Lower lobe of right lung (tissue), 2 donors: ENCODE results near the gene VWC2L. TPM values are rescaled to one million over a fixed set of nuclear protein-coding genes. Genes with fewer than 3 reads are reported as not detected.

Experiments
- ATAC-seq, 2 donors: fragments of 200-7000 bp; cut with Tn5 transposase; one replicate each; pipeline ENCODE4 v1.9.1; 2020 to 2022; ENCODE audit warnings: mild to moderate bottlenecking in 2 of 2, moderate library complexity in 2 of 2
- DNase-seq: peaks from one replicate; pipeline ENCODE4 v3.0.0-alpha.2; 2020
- H3K27ac ChIP-seq: fragments of 200-600 bp; one replicate; pipeline ENCODE4 v1.8.0; 2022
- H3K27me3 ChIP-seq: fragments of 200-600 bp; one replicate; pipeline ENCODE4 v1.8.0; 2022; ENCODE audit warnings: low read depth
- H3K36me3 ChIP-seq: fragments of 200-600 bp; one replicate; pipeline ENCODE4 v1.8.0; 2022; ENCODE audit warnings: mild to moderate bottlenecking
- H3K4me1 ChIP-seq: fragments of 200-600 bp; one replicate; pipeline ENCODE4 v1.8.0; 2022
- H3K4me3 ChIP-seq: fragments of 200-600 bp; one replicate; pipeline ENCODE4 v1.8.0; 2022; ENCODE audit warnings: mild to moderate bottlenecking
- H3K9me3 ChIP-seq: fragments of 200-600 bp; one replicate; pipeline ENCODE4 v1.8.0; 2022
- CTCF ChIP-seq: fragments of 200-600 bp; IDR thresholded peaks from one replicate; pipeline ENCODE4 v1.8.0; 2022; ENCODE audit warnings: antibody characterized with exemption, mild to moderate bottlenecking
- intact Hi-C: fragments of 100-400 bp; cut with DNase I; formaldehyde crosslinking; loops from one replicate; pipeline ENCODE4 v1.11.0; 2022
- total RNA-seq: library from RNA; stranded (reverse); fragmentation: NEBNext Ultra II Directional; extraction: Animal tissue kit (Norgen Biotek cat#: 25700); gene quantifications from one replicate; pipeline ENCODE4 v1.2.1, GENCODE V29; 2021
- donor health status: DM: no; HTN: yes; CAD: no; lungs with severe emphysema.

VWC2L gene
- total RNA-seq, 1 donor from 2014 or later: not detected

DNA sequence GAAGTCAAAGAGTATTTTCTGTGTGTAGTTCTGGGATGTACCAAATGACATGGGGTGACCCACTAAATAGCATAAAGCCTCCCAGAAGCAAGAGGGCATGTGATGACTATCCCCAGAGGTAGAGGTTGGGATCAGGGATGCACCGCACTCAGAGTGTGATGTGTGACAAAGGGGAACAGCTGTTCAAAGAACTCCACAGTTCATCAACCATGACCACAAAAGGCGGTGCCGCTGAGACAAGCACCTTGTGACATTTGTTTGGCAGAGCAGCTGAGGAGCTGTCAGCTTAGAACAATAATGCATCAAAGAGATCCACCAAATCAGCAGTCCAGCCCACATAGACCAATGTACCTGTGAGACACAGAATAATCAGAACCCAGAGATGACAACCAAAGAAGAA, 81.3 kb downstream of the VWC2L start:
- H3K4me1 ChIP-seq: no peaks in the 10 kb centered on the region
- DNase-seq (no peak), ATAC-seq (no peak)
- no peaks in the 10 kb centered on the region for H3K36me3 ChIP-seq
- H3K27ac ChIP-seq: no peak overlapping the region
- H3K4me3 ChIP-seq: no peak overlapping the region
- no peaks in the 10 kb centered on the region for H3K27me3 ChIP-seq
- TF ChIP-seq CTCF: no peak
- intact Hi-C loops: no loop called here
- H3K9me3 ChIP-seq: no peaks in the 10 kb centered on the region

- Histone ChIP-seq H3K27me3 (no peaks in the 10 kb centered on the region), H3K9me3 (no peaks in the 10 kb centered on the region), H3K4me3 (no peak overlapping the region), H3K36me3 (no peaks in the 10 kb centered on the region), H3K27ac (no peak overlapping the region), H3K4me1 (no peaks in the 10 kb centered on the region)
- ATAC-seq: no peak
- no peak for TF ChIP-seq CTCF
- no peak for DNase-seq
- intact Hi-C loops: no loop called here
Measured at GRCh38 chr2:214492608-214493007, 81.8 kb downstream of the VWC2L start.

GRCh38 chr2:214497489-214497888, 86.6 kb downstream of the VWC2L start:
- Histone ChIP-seq H3K36me3 (no peaks in the 10 kb centered on the region), H3K27ac (no peak overlapping the region), H3K27me3 (no peaks in the 10 kb centered on the region), H3K4me3 (no peak overlapping the region), H3K9me3 (no peaks in the 10 kb centered on the region), H3K4me1 (no peaks in the 10 kb centered on the region)
- DNase-seq (no peak), ATAC-seq (no peak)
- no peak for TF ChIP-seq CTCF
- intact Hi-C loops: no loop called here

GRCh38 chr2:214503568-214503967, 92.7 kb downstream of the VWC2L start:
- DNase-seq (no peak), ATAC-seq (no peak)
- intact Hi-C loops: no loop called here
- TF ChIP-seq CTCF: no peak
- no peaks in the 10 kb centered on the region for H3K27me3 ChIP-seq
- H3K36me3 ChIP-seq: no peaks in the 10 kb centered on the region
- no peaks in the 10 kb centered on the region for H3K9me3 ChIP-seq
- no peak overlapping the region for H3K27ac ChIP-seq
- H3K4me1 ChIP-seq: no peaks in the 10 kb centered on the region
- H3K4me3 ChIP-seq: no peak overlapping the region

DNA sequence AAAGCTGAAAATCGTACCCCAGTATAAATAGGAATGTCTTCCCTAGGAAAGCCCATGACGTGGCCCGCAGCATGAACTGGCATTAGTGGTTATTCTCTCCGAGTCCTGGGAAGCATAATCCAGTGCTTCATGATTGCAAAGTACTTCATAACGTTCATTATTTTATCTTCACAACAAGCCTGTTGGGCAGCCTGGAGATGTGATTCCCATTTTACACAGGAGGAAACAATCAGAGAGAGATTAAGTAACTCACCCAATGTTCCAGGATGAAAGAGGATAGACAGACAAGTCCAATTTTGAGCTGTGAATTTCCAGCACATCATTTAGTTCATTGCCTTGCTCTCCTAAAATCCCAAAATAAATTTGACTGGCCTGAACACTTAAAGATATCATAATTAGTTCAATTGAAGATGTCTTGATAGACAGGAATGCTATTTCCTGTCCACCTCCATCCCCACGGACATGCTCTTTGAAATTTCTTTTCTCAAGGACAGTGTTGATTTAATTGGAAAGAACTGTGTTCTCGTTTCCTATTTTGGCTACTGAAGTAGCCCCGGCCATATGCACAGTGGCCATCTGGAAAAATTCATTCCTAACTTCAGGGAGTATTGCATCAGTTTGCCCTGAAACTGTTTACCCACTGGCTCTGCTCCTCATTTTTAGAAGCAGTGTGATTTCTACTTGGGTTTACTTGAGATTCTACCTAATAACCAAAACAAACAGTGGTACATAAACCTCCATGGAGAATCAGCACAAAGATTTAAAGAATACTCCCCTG, 93.9 kb downstream of the VWC2L start:
- H3K4me1 ChIP-seq: no peaks in the 10 kb centered on the region
- no peak for DNase-seq
- no peak for ATAC-seq
- H3K9me3 ChIP-seq: no peaks in the 10 kb centered on the region
- no peaks in the 10 kb centered on the region for H3K27me3 ChIP-seq
- H3K36me3 ChIP-seq: no peaks in the 10 kb centered on the region
- intact Hi-C loops: no loop called here
- TF ChIP-seq CTCF: no peak
- no peak overlapping the region for H3K4me3 ChIP-seq
- H3K27ac ChIP-seq: no peak overlapping the region
